ENCODE results near the gene PVR.
"Not testable (repeated sequence)": the region's sequence is repeated elsewhere in the genome, so short reads cannot be mapped to it uniquely, and the experiment has no call there.

PVR gene

GRCh38 chr19:44682807-44683206, 39.1 kb downstream of the PVR start:
- H3K4me3 ChIP-seq (ENCODE audit: low read depth, low read length): no peak overlapping the region
- no peak overlapping the region for H3K9ac ChIP-seq
- no peak overlapping the region for H3K4me2 ChIP-seq (ENCODE audit: low read length)
- H3K36me3 ChIP-seq (ENCODE audit: control insufficient read depth, insufficient read depth, low read length): no peaks in the 10 kb centered on the region
- no peak overlapping the region for H2AFZ ChIP-seq
- H3K79me2 ChIP-seq: no peaks in the 10 kb centered on the region
- no peak for TF ChIP-seq CTCF (IDR thresholded peaks at IDR 0.05)
- H3K27me3 ChIP-seq (ENCODE audit: control insufficient read depth, insufficient read depth, low read length): no peaks in the 10 kb centered on the region
- no peak overlapping the region for H3K27ac ChIP-seq
- no peaks in the 10 kb centered on the region for H3K9me3 ChIP-seq (ENCODE audit: control insufficient read depth, low read length)
- peaks cover 3% of the 10 kb centered on the region for H3K4me1 ChIP-seq

DNA sequence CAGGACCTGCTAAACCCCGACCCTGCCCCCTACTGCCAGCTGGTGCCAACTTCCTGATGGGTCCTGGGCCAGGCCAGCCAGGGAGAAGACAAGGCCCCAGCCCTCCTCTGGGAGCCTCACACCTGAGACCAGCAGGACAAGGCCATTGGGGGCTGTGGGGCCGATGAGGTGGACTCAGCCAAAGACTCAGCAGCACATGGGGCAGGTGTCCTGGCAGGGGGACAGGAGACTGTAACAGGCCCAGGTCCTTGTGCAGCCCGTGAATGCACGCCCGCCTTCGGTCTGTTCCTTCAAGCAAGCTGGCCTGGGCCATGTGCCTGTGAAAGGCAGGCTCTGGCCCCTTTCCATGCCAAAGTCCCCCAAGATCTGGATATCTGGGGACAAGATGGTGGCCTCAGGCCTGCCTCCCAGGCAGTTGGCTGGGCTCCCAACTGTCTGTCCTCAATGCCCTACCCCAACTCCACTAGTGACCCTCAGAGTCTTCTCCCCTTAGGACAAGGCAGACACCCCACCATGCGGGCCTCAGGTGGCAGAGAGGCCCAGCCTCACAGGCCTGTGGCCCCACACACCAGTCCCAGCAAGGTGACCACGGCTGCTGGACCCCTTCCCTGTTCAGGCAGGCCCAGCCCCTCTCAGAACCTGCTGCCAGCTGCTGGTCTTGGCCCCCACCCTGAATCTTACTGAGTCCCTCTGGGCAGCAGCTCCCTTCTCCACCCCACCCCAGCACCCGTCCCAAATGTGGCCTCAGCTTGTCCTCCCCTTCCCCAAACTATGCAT, 39.9 kb downstream of the PVR start:
- no peak for TF ChIP-seq CTCF (IDR thresholded peaks at IDR 0.05)
- Histone ChIP-seq H3K4me2 (ENCODE audit: low read length) (no peak overlapping the region), H3K27me3 (ENCODE audit: control insufficient read depth, insufficient read depth, low read length) (no peaks in the 10 kb centered on the region), H3K4me3 (ENCODE audit: low read depth, low read length) (no peak overlapping the region), H3K36me3 (ENCODE audit: control insufficient read depth, insufficient read depth, low read length) (no peaks in the 10 kb centered on the region), H3K27ac (no peak overlapping the region), H3K4me1 (no peaks in the 10 kb centered on the region), H3K9ac (no peak overlapping the region), H2AFZ (no peak overlapping the region), H3K79me2 (no peaks in the 10 kb centered on the region), H3K9me3 (ENCODE audit: control insufficient read depth, low read length) (no peaks in the 10 kb centered on the region)

DNA sequence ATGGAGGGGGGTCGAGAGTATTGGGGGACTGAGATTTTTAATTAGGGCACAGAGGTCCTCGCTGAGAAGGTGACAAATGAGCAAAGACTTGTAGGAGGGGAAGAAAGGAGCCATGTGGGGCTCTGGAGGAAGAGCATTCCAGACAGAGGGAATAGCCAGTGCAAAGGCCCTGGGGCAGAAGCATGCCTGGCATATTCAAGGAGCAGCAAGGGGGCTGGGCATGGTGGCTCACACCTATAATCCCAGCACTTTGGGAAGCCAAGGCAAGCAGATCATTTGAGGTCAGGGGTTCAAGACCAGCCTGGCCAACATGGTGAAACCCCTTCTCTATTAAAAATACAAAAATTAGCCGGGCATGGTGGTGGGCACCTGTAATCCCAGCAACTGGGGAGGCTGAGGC, 40.7 kb downstream of the PVR start:
- H3K4me2 ChIP-seq (ENCODE audit: low read length); H3K27ac ChIP-seq; H3K9ac ChIP-seq; H3K4me3 ChIP-seq (ENCODE audit: low read depth, low read length); H3K79me2 ChIP-seq; H3K9me3 ChIP-seq (ENCODE audit: control insufficient read depth, low read length); H3K27me3 ChIP-seq (ENCODE audit: control insufficient read depth, insufficient read depth, low read length); H3K4me1 ChIP-seq; H3K36me3 ChIP-seq (ENCODE audit: control insufficient read depth, insufficient read depth, low read length); H2AFZ ChIP-seq: not testable (repeated sequence)

- Histone ChIP-seq H3K36me3 (ENCODE audit: control insufficient read depth, insufficient read depth, low read length) (no peaks in the 10 kb centered on the region), H3K4me1 (peaks cover 3% of the 10 kb centered on the region), H3K4me2 (ENCODE audit: low read length) (no peak overlapping the region), H3K27ac (no peak overlapping the region), H3K9ac (no peak overlapping the region), H2AFZ (no peak overlapping the region), H3K4me3 (ENCODE audit: low read depth, low read length) (no peak overlapping the region), H3K27me3 (ENCODE audit: control insufficient read depth, insufficient read depth, low read length) (no peaks in the 10 kb centered on the region), H3K79me2 (no peaks in the 10 kb centered on the region), H3K9me3 (ENCODE audit: control insufficient read depth, low read length) (no peaks in the 10 kb centered on the region)
- no peak for TF ChIP-seq CTCF (IDR thresholded peaks at IDR 0.05)
Measured at GRCh38 chr19:44684892-44685863, 41.5 kb downstream of the PVR start.

- H3K9me3 ChIP-seq (ENCODE audit: control insufficient read depth, low read length): no peaks in the 10 kb centered on the region
- TF ChIP-seq CTCF (IDR thresholded peaks at IDR 0.05): no peak
- H3K4me1 ChIP-seq: peaks cover 3% of the 10 kb centered on the region
- no peak overlapping the region for H2AFZ ChIP-seq
- H3K4me2 ChIP-seq (ENCODE audit: low read length): no peak overlapping the region
- no peaks in the 10 kb centered on the region for H3K79me2 ChIP-seq
- no peak overlapping the region for H3K9ac ChIP-seq
- no peak overlapping the region for H3K27ac ChIP-seq
- H3K27me3 ChIP-seq (ENCODE audit: control insufficient read depth, insufficient read depth, low read length): no peaks in the 10 kb centered on the region
- no peak overlapping the region for H3K4me3 ChIP-seq (ENCODE audit: low read depth, low read length)
- no peaks in the 10 kb centered on the region for H3K36me3 ChIP-seq (ENCODE audit: control insufficient read depth, insufficient read depth, low read length)
Measured at GRCh38 chr19:44685877-44686276, 42.2 kb downstream of the PVR start.
